ENCODE data around the gene SLC29A2. TPM values are rescaled to one million over a fixed set of nuclear protein-coding genes. Genes with fewer than 3 reads are reported as not detected.

Gene SLC29A2
- total and polyA plus RNA-seq, 4 donors: 1.2 to 3.3 (median 1.5) TPM

- Histone ChIP-seq H3K36me3 (ENCODE audit: control insufficient read depth in 4 of 4, insufficient read depth in 3 of 4, low read depth in 1 of 4, low read length in 3 of 4) (no peaks in the 10 kb centered on the region), H3K9me3 (ENCODE audit: control insufficient read depth in 4 of 4, low read length in 3 of 4) (no peaks in the 10 kb centered on the region), H3K27ac (ENCODE audit: low read depth in 1 of 2, low read length in 2 of 2) (no peak overlapping the region), H3K4me1 (ENCODE audit: control insufficient read depth in 4 of 4, insufficient read depth in 4 of 4, low read length in 3 of 4) (peaks cover 0 to 6% (median 0%) of the 10 kb centered on the region in 4 donors), H3K9ac (ENCODE audit: low read depth in 1 of 2, low read length in 2 of 2) (no peak overlapping the region), H3K4me3 (ENCODE audit: low read depth in 1 of 3, low read length in 3 of 3) (no peak overlapping the region), H3K27me3 (ENCODE audit: control insufficient read depth in 4 of 4, insufficient read depth in 4 of 4, low read length in 3 of 4) (peaks cover 0 to 6% (median 0%) of the 10 kb centered on the region in 4 donors)
- 13% methylated on average over 16 of the region's 16 CpGs for WGBS
- TF ChIP-seq SP1 (IDR thresholded peaks at IDR 0.05): no peak
- TF ChIP-seq REST (IDR thresholded peaks at IDR 0.05): peak; percentile 99
- TF ChIP-seq CTCF (IDR thresholded peaks at IDR 0.05; ENCODE audit: low read depth, low read length, missing input control): no peak
- TF ChIP-seq HNF4A (conservative IDR thresholded peaks at IDR 0.05): no peak
- TF ChIP-seq JUND (IDR thresholded peaks at IDR 0.05): peak; percentile 60 to 77
- peak; percentile 68 for DNase-seq (ENCODE audit: low spot score)
Observed at GRCh38 chr11:66418168-66418985, 46.8 kb upstream of the SLC29A2 start.

GRCh38 chr11:66417000-66417399 is 45.4 kb upstream of the SLC29A2 start:
- H3K4me1 ChIP-seq (ENCODE audit: control insufficient read depth in 4 of 4, insufficient read depth in 4 of 4, low read length in 3 of 4): peaks cover 0 to 6% (median 0%) of the 10 kb centered on the region in 4 donors
- DNase-seq (ENCODE audit: low spot score): no peak
- no peaks in the 10 kb centered on the region for H3K36me3 ChIP-seq (ENCODE audit: control insufficient read depth in 4 of 4, insufficient read depth in 3 of 4, low read depth in 1 of 4, low read length in 3 of 4)
- no peak overlapping the region for H3K27ac ChIP-seq (ENCODE audit: low read depth in 1 of 2, low read length in 2 of 2)
- no peak for TF ChIP-seq RXRA (IDR thresholded peaks at IDR 0.05)
- no peak for TF ChIP-seq ZBTB33 (IDR thresholded peaks at IDR 0.05)
- no peak for TF ChIP-seq MAX (IDR thresholded peaks at IDR 0.05)
- TF ChIP-seq NR2F2 (IDR thresholded peaks at IDR 0.05): no peak
- TF ChIP-seq JUND (IDR thresholded peaks at IDR 0.05): no peak
- TF ChIP-seq GABPA (IDR thresholded peaks at IDR 0.05 in 1 of 2, conservative IDR thresholded peaks at IDR 0.05 in 1 of 2): no peak
- no peak for TF ChIP-seq REST (IDR thresholded peaks at IDR 0.05)
- no peak for TF ChIP-seq FOXA2 (IDR thresholded peaks at IDR 0.05)
- TF ChIP-seq HNF4G (IDR thresholded peaks at IDR 0.05): no peak
- TF ChIP-seq TAF1 (conservative IDR thresholded peaks at IDR 0.05): no peak
- no peak for TF ChIP-seq HNF4A (conservative IDR thresholded peaks at IDR 0.05)
- TF ChIP-seq YY1 (IDR thresholded peaks at IDR 0.05): no peak
- peaks cover 0 to 6% (median 0%) of the 10 kb centered on the region in 4 donors for H3K27me3 ChIP-seq (ENCODE audit: control insufficient read depth in 4 of 4, insufficient read depth in 4 of 4, low read length in 3 of 4)
- no peak overlapping the region for H3K9ac ChIP-seq (ENCODE audit: low read depth in 1 of 2, low read length in 2 of 2)
- WGBS: 60% methylated on average over 11 of the region's 11 CpGs
- no peaks in the 10 kb centered on the region for H3K9me3 ChIP-seq (ENCODE audit: control insufficient read depth in 4 of 4, low read length in 3 of 4)
- H3K4me3 ChIP-seq (ENCODE audit: low read depth in 1 of 3, low read length in 3 of 3): no peak overlapping the region

Data from liver (tissue), 9 donors.